Activated T-helper 1 cell treated with anti-CD3 and anti-CD28 coated beads, Interleukin-2, amount 50 U/mL, for 16 hours (primary cell): ENCODE results near the gene BCAN.

ENCODE experiments used
- DNase-seq, 2 donors: peaks; one replicate each; pipeline ENCODE4 v3.0.0-alpha.2; 2020; ENCODE audit warnings: low read depth in 1 of 2, low spot score in 1 of 2

BCAN gene

DNA sequence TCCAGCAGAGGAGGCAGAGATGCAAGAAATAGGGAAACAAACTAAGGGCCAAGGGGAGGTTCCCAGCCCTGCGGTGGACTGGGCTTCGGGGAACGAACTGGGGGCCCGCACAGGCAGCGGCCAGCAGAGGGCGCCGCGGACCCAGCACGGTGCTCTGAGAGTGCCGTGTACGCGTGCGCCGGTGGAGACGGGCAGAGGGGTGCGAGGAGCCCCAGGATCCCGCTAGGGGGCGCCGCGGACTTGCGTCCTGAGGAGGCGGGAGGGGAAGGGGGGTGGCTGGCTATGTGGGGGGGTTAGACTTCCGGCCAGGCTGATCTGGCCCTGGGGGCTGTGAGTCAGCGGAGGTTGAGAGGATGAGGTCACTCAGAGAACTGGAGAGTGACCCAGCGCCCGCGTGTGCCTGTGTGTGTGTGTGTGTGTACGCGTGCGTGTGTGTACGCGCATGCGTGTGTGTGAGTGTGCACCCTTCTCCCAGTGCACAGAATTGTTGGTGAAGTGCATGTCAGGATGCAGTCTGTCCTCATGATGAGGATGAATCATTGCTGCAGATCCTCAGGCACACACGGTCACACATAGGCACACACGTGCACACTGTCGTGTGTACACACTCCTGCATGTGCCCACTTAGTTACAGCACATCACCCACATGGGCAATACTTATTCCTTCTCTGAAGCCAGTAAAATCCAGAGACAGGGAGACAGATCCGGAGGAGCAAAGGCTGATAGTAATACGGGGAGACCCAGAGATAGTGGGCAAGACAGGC is 18.3 kb downstream of the BCAN start:
- DNase-seq = peak; percentile 75 to 86

DNA sequence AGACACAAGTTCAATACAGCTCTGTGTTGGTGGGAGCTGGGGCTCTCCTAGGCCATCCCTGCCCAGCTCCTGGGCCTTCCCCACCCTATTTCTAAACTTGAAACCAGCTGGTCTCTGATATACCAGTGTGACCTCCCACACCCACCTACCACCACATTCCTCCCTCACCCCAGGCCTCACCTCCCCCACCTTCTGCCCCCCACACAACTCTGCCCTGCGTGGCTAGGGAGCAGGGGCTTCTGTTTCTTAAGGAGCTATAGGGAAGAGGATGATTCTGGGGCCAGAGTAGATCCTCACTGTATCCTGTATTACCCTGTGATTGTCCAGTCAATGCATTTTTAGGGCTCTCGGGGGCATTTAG is 18.8 kb downstream of the BCAN start:
- no peak for DNase-seq

DNA sequence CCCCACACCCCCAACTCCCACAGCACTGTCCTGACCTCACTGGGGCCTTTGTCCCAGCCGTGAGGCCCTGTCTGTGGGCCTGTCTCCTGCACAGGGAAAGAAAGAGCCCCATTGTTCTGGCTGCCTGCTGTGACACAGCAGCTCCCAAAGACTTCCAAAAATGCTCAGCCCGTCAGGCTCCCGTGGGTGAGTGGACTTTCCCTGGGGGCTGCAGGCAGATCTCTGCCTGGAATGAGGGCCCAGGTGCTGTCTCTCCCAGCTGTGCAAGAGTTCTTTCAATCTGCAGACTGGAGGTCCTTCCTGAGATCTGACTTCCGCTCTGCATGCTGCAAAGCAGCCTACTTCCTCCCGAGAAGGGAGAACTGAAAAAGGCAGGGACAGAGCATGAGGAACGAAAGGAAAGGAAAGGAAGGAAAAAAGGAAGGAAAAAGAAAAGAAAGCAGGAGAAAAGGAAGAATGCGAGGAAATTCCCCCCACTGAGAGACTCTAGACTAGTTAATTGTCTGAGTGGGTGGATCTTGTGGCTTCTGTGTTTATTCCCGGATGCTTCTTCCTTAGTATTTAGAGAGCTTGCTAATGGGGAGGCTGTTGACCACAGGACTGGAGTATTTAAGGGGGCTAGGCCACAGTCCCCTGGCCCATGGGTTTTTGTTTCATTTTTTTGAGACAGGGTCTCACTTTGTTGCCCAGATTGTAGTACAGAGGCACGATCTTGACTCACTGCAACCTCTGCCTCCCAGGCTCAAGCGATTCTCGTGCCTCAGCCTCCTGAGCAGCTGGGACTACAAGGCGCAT is 20.3 kb downstream of the BCAN start:
- no peak for DNase-seq

DNA sequence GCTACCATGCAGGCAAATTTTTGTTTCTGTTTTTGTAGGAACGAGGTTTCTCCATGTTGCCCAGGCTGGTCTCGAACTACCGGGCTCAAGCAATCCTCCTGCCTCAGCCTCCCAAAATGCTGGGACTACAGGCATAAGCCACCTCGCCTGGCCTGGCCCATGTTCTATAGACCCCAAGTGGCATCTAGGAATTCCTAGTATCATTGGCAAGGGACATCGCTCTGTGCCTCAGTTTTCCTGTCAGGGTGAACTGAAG is 20.8 kb downstream of the BCAN start:
- DNase-seq = no peak

GRCh38 chr1:156663178-156663577 is 21.3 kb downstream of the BCAN start:
- DNase-seq = no peak

GRCh38 chr1:156664046-156664766 is 22.3 kb downstream of the BCAN start:
- DNase-seq = no peak

DNA sequence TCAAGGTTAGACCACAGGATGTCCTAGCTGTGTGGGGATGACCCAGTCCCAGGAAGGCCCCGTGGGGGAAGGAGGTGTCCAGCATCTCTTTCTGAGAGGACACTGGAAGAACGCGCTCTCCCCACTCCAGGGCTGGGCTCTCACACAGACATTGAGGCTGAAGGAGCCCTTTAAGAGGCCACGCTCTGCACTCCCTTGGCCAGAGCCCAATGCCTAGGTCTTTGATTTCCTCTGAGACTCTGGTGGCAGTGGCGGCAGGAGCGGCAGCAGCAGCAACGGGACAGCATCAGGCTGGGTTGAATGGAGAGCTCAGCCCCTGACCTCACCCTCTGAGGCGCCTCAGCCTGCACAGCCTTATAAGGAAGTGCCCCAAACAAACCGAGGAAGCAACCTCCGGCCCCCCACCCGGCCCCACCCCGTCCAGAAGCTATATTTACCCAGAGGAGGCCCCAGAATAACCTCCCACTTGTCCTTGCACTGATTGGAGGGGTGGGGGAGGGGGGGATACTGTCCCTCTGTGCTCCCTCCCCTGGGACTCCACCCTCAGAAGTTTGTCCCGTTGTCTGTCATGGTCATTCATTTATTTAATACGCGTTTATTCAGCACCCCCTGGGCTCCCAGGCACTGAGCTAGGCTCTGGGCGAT is 23.0 kb downstream of the BCAN start:
- DNase-seq = no peak

- DNase-seq = no peak
Measured at GRCh38 chr1:156665539-156665938, 23.6 kb downstream of the BCAN start.

DNA sequence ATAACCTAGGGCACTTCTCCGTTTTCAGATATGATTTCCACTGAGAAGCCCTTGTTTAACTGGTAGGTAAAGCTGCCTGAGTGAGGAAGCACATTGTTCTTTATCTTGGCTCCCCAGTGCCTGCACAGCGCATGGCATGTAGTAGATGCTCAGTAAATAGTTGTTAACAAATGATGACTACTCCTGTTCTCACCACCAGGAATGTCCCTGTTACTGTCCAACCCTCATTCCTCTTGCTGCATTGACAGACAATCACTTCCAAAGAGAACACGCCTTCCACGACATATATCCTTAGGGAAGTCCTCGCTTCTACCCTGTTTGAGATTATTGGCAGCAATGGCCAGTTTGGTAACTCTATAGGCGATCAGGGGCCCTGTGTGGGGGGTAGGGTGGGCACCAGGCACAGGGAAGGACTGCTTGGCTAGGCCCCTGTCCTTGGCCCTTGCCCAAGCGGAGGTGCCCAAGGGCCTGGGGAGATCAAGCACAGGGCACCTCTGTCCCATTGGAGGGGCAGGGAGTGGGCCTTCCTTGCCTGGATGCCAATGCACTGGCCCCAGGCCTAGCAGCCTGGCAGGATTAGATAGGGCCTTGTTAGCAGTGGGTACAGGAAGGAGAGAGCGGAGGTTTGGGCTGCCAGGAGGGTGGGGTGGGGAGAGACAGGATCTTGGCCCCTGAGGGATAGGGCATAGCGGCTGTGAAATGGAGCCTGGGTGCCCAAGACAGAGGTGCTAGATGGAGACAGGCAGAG is 25.1 kb downstream of the BCAN start:
- DNase-seq = no peak

DNA sequence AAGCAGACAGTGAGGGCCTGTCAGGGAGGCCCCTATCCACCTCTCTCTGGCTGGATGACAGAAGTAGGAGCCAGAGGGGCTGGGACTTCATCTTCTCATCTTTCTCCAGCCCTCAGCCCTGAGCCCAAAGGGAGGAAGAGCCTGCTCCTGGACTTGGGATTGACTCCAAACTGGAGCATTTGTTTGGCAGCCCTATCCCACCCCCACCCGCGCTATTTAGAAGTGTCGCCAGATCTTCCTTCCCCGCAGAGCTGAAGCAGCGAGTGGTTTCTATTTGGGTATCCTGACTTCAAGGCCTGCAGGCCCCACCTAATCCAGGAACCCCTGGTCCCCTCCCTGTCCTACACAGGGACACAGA is 25.7 kb downstream of the BCAN start:
- DNase-seq = no peak

DNA sequence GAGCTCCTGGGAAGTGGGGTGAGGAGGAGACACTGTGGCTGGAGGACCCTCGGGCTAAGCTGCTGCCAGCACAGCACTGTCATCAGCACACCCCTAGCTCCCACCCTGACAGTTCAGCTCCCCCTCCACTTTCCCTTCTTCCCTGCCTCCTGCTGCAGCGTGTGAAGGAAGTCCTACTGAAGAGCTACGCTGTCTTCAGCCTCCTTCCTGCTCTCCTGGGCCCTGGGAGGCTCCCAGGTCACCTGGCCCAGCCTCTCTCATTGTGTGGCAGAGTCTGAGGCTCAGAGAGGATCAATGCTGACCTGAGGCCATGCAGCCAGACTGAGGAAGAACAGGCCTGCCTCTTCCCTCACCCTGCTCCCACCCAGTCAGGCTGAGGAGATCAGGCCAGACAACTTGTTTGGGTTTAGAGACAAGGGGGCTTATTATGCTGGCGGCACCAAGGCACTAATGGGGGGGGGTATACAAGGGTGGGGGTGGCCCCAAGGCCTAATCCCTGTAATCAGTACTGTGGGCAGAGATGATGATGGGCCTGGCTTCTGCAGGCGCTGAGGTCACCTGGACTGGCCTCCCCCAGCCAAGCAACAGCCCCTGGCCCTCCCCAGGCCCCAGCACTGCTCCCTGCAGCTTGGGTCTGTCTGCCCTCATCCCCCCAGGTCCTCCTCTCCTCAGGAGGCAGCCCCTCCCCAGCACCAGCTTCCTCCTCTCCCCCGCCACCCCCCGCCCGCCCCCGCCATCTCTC is 26.2 kb downstream of the BCAN start:
- no peak for DNase-seq

GRCh38 chr1:156668801-156669637 is 27.1 kb downstream of the BCAN start:
- DNase-seq = no peak

DNA sequence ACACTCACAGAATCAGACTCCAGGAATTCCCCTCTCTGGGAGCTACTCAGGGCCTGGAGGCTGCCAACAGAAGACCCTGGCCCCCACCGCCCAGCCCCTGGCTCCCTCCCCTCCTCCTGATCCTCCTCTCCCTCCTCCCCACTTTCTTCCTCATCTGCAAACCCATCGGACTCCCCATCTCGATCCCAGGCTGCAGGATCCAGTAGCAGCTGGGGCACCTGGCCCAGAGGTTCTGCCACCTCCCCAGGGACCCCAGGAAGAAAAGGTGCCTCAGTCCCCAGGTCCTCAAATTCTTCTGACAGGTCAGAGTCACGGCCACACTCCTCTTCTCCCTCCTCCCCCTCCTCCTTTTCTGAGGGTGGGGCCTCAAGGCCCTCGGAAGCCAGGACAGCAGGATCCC is 27.9 kb downstream of the BCAN start:
- no peak for DNase-seq

DNA sequence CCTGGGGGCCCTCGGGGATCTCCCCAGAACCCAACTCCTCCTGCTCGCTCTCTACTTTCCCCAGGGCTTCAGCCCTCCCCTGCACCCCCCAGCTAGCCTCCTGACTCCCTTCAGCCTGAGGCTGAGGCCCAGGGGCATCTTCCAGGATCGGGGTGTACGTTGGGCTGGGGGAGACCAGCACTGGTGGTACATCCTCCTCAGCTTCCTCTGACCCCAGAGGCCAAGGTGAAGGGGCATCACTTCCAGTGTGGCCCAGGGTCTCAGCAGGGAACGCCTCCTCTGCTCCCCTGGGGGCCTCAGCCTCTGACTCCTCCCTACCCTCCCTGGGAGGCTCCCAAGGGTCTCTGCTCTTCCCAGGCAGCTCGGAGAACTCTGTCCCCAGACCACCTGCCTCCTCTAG is 28.4 kb downstream of the BCAN start:
- no peak for DNase-seq

- no peak for DNase-seq
Measured at GRCh38 chr1:156670791-156671190, 28.9 kb downstream of the BCAN start.

DNA sequence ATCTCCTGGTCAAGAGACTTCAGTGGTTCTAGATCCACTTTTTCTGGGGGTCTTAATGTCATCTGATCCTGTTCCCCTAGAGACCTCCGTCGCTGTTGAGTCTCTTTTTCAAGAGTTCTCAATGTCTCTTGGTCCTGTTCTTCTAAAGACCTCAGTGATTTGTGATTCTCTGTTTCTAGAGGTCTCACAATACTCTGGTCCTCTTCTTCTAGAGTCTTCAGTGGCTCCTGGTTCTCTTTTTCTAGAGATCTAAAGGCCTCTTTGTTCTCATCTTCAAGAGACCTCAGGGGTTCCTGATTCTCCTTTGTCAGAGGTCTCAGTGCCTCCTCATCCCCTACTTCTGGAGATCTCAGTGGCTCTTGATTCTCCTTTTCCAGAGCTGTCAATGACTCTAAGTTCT is 29.9 kb downstream of the BCAN start:
- no peak for DNase-seq

GRCh38 chr1:156673387-156674121 is 31.6 kb downstream of the BCAN start:
- no peak for DNase-seq

DNA sequence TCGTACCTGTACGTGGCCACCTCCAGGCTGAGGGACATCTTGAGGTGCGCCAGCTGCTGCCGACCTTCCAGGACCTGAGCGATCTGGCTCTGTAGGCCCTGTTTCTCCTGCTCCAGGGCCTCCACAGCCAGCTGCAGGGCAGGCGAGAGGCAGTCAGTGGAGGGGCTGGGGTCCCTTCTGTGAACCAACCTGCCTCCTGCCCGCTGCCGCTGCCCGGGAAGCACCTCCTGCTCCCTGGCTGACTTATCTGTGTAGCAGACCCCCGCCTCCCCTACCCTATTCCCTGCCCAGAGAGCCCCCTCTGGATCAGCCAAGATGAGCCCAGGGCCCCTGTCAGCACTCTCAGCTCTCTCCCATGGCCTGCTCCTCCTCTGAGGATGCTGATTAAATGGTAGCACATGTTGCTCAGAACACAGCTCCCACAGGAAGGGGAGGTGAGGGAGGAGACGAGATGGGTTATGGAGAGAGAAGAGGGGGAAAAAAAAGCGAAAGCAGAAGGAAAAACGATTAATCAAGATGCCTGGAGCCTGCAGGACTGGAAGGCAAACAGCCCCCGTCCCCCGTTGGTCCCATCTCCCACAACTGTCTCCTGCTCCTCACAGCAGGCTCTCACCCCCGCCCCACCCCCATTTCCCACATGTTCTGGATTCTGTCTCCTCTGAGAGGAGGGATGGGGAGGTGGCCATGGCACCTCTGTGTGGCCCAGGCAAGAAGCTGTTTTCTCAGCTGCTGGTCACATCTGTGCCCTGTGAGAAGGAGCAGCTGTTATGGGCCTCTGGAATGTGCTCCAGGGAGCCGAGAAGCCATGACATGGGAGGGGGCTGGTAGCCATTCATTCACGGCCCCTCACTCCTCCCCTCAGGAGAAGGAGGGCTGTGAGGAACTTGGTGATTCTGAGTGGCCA is 33.5 kb downstream of the BCAN start:
- no peak for DNase-seq
